Neural progenitor cell (in vitro differentiated cells): ENCODE data around the gene TADA1. TPM values are rescaled to one million over a fixed set of nuclear protein-coding genes. Genes with fewer than 3 reads are reported as not detected.
"Not testable (repeated sequence)": the region's sequence is repeated elsewhere in the genome, so short reads cannot be mapped to it uniquely, and the experiment has no call there.

Experiments
- DNase-seq: peaks from one replicate; pipeline ENCODE4 v3.0.0-alpha.2; 2016; ENCODE audit warnings: low spot score
- H2AFZ ChIP-seq: fragments of 200-600 bp; sonication (generic); replicated peaks from 2 replicates; pipeline ENCODE4 v1.6.1; 2016; ENCODE audit warnings: antibody characterized with exemption
- H3F3A ChIP-seq: fragments of 200-600 bp; sonication (generic); 2 replicates; pipeline ENCODE4 v1.6.1; 2016; ENCODE audit warnings: antibody characterized with exemption, low read depth
- H3K27ac ChIP-seq: fragments of 200-600 bp; sonication (generic); 2 replicates; pipeline ENCODE4 v1.5.1; 2016; ENCODE audit warnings: mild to moderate bottlenecking
- H3K27me3 ChIP-seq: fragments of 200-600 bp; sonication (generic); 2 replicates; pipeline ENCODE4 v1.6.1; 2016; ENCODE audit warnings: mild to moderate bottlenecking, moderate library complexity
- H3K36me3 ChIP-seq: fragments of 200-600 bp; sonication (generic); 2 replicates; pipeline ENCODE4 v1.5.1; 2016
- H3K4me1 ChIP-seq: fragments of 200-600 bp; sonication (generic); 2 replicates; pipeline ENCODE4 v1.6.1; 2016; ENCODE audit warnings: mixed run types
- H3K4me2 ChIP-seq: fragments of 200-600 bp; sonication (generic); 2 replicates; pipeline ENCODE4 v1.6.1; 2016
- H3K4me3 ChIP-seq: fragments of 200-600 bp; sonication (generic); 2 replicates; pipeline ENCODE4 v1.5.1; 2016
- H3K79me2 ChIP-seq: fragments of 200-600 bp; sonication (generic); 2 replicates; pipeline ENCODE4 v1.6.1; 2016; ENCODE audit warnings: low read depth
- H3K9ac ChIP-seq: fragments of 200-600 bp; sonication (generic); 2 replicates; pipeline ENCODE4 v1.6.1; 2016
- H3K9me3 ChIP-seq: fragments of 200-600 bp; sonication (generic); 2 replicates; pipeline ENCODE4 v1.5.1; 2016; ENCODE audit warnings: low read depth
- H4K20me1 ChIP-seq: fragments of 200-600 bp; sonication (generic); 2 replicates; pipeline ENCODE4 v1.6.1; 2016; ENCODE audit warnings: low read depth
- H3K27ac Mint-ChIP-seq: 3 replicates; pipeline ENCODE4 v1.8.0; 2021; ENCODE audit warnings: mixed read lengths
- H3K27me3 Mint-ChIP-seq: 2 replicates; pipeline ENCODE4 v1.8.0; 2022; ENCODE audit warnings: low read depth, mild to moderate bottlenecking, inconsistent platforms, moderate library complexity, mixed read lengths; ENCODE audit not compliant: insufficient read depth
- H3K36me3 Mint-ChIP-seq: 3 replicates; pipeline ENCODE4 v1.8.0; 2021; ENCODE audit warnings: mixed read lengths
- H3K4me1 Mint-ChIP-seq: 3 replicates; pipeline ENCODE4 v1.8.0; 2021; ENCODE audit warnings: mixed read lengths
- H3K4me3 Mint-ChIP-seq: 3 replicates; pipeline ENCODE4 v1.8.0; 2021; ENCODE audit warnings: mild to moderate bottlenecking, moderate library complexity, mixed read lengths
- H3K9me3 Mint-ChIP-seq: 3 replicates; pipeline ENCODE4 v1.8.0; 2020; ENCODE audit warnings: mixed read lengths
- EZH2 ChIP-seq: fragments of 200-600 bp; sonication (generic); IDR thresholded peaks from 2 replicates; pipeline ENCODE4 v1.6.1; 2017; ENCODE audit warnings: antibody characterized with exemption, mild to moderate bottlenecking, moderate library complexity
- EZH2phosphoT487 ChIP-seq: fragments of 200-600 bp; sonication (generic); IDR thresholded peaks from 2 replicates; pipeline ENCODE4 v1.6.1; 2017; ENCODE audit warnings: antibody characterized with exemption
- total RNA-seq: library from RNA; depleted of rRNA; stranded (reverse); fragments of >200 nt; gene quantifications from 2 replicates; pipeline ENCODE4 v1.2.3, GENCODE V29; 2015; ENCODE audit warnings: low replicate concordance
- TF ChIP-seq, protein P1 (sequence below): fragments of 200-600 bp; sonication (generic); IDR thresholded peaks from 2 replicates; pipeline ENCODE4 v1.5.1; 2017; ENCODE audit warnings: antibody characterized with exemption, mild to moderate bottlenecking

Gene TADA1
- total RNA-seq, 1 donor from 2014 or later: 54.4 TPM

DNA sequence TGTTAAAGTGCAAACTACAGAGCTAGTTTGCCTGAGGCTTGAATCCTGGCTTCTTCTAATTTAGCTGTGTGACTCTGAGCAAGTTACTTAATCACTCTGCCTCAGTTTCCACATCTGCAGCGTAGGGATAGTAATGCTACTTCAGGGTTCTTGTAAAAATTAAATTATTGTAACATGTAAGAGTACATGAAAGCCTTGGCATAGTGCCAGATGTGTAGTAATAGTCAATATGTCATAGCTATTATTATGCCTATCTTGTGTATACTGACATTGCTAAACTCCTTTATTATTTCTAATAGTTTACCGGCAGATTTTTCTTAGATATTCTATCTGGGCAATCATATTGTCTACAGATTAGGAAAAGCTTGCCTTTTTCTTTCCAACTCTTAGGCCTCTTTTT is 6.8 kb upstream of the TADA1 start:
- no peaks in the 10 kb centered on the region for H3K9me3 ChIP-seq
- H3K27ac ChIP-seq: no peak overlapping the region
- peaks cover 10% of the 10 kb centered on the region for H3K9me3 Mint-ChIP-seq
- H3K4me1 ChIP-seq: no peaks in the 10 kb centered on the region
- DNase-seq: no peak
- no peak overlapping the region for H3K4me3 ChIP-seq
- no peak overlapping the region for H2AFZ ChIP-seq
- H3K79me2 ChIP-seq: no peaks in the 10 kb centered on the region
- H3K27ac Mint-ChIP-seq: no peak overlapping the region
- H3K4me3 Mint-ChIP-seq: no peak overlapping the region
- no peaks in the 10 kb centered on the region for H3K36me3 ChIP-seq
- no peaks in the 10 kb centered on the region for H4K20me1 ChIP-seq
- H3K36me3 Mint-ChIP-seq: no peaks in the 10 kb centered on the region
- no peak overlapping the region for H3K4me2 ChIP-seq
- TF ChIP-seq EZH2phosphoT487 (no peak), EZH2 (no peak)
- TF ChIP-seq, protein P1, sequence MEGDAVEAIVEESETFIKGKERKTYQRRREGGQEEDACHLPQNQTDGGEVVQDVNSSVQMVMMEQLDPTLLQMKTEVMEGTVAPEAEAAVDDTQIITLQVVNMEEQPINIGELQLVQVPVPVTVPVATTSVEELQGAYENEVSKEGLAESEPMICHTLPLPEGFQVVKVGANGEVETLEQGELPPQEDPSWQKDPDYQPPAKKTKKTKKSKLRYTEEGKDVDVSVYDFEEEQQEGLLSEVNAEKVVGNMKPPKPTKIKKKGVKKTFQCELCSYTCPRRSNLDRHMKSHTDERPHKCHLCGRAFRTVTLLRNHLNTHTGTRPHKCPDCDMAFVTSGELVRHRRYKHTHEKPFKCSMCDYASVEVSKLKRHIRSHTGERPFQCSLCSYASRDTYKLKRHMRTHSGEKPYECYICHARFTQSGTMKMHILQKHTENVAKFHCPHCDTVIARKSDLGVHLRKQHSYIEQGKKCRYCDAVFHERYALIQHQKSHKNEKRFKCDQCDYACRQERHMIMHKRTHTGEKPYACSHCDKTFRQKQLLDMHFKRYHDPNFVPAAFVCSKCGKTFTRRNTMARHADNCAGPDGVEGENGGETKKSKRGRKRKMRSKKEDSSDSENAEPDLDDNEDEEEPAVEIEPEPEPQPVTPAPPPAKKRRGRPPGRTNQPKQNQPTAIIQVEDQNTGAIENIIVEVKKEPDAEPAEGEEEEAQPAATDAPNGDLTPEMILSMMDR: no peak
- H3K27me3 Mint-ChIP-seq: peaks cover 11% of the 10 kb centered on the region
- H3K4me1 Mint-ChIP-seq: peaks cover 35% of the 10 kb centered on the region
- H3K9ac ChIP-seq: no peak overlapping the region
- no peaks in the 10 kb centered on the region for H3F3A ChIP-seq
- H3K27me3 ChIP-seq: peaks cover 41% of the 10 kb centered on the region

DNA sequence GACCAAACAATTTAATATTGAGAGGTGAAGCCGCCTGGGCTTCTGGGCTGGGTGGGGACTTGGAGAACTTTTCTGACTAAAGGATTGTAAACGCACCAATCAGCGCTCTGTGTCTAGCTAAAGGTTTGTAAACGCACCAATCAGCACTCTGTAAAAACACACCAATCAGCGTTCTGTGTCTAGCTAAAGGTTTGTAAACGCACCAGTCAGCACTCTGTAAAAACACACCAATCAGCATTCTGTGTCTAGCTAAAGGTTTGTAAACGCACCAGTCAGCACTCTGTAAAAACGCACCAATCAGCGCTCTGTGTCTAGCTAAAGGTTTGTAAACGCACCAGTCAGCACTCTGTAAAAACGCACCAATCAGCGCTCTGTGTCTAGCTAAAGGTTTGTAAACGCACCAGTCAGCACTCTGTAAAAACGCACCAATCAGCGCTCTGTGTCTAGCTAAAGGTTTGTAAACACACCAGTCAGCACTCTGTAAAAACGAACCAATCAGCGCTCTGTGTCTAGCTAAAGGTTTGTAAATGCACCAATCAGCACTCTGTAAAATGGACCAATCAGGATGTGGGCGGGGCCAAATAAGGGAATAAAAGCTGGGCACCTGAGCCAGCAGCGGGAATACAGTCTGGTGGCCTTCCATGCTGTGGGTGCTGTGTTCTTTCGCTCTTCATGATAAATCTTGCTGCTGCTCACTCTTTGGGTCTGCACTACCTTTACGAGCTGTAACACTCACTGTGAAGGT is 2.3 kb upstream of the TADA1 start:
- H3K4me1 Mint-ChIP-seq: peaks cover 26% of the 10 kb centered on the region

DNA sequence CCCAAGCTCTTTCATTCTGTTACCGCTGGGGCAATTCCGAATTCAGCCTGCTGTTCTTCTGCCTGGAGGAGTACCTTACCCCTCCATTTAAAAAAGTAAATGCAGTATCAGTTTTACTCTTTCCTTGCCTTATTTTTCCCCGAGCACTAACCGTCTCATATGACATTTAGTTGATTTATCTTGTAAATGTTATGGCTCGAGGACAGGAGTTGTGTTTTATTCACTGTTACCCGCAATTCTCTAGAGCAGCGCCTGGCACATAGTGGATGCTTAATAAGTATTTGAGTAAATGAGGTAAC is 425 bp upstream of the TADA1 start:
- Histone ChIP-seq H3K27me3 (no peaks in the 10 kb centered on the region), H3K4me2 (peak overlapping the region; percentile 79), H3F3A (no peaks in the 10 kb centered on the region), H3K36me3 (no peaks in the 10 kb centered on the region), H3K27ac (no peak overlapping the region), H3K9ac (no peak overlapping the region), H3K79me2 (peaks cover 43% of the 10 kb centered on the region), H3K9me3 (no peaks in the 10 kb centered on the region), H3K4me3 (peak overlapping the region; percentile 76), H4K20me1 (peaks cover 39% of the 10 kb centered on the region), H2AFZ (peak overlapping the region; percentile 83), H3K4me1 (peaks cover 15% of the 10 kb centered on the region)
- peak overlapping the region; percentile 98 for H3K27ac Mint-ChIP-seq
- DNase-seq: no peak
- H3K9me3 Mint-ChIP-seq: peaks cover 8% of the 10 kb centered on the region
- H3K4me1 Mint-ChIP-seq: peaks cover 35% of the 10 kb centered on the region
- peak overlapping the region; percentile 99 for H3K4me3 Mint-ChIP-seq
- TF ChIP-seq EZH2 (no peak), EZH2phosphoT487 (no peak)
- TF ChIP-seq, protein P1: peak; percentile 42
- peaks cover 19% of the 10 kb centered on the region for H3K36me3 Mint-ChIP-seq
- H3K27me3 Mint-ChIP-seq: peaks cover 6% of the 10 kb centered on the region

More for the DNA sequence above, 2.3 kb upstream of the TADA1 start:
- not testable (repeated sequence) for DNase-seq, H3F3A ChIP-seq, H3K36me3 Mint-ChIP-seq, H3K9me3 ChIP-seq, H2AFZ ChIP-seq, H3K4me2 ChIP-seq, H3K4me3 Mint-ChIP-seq, H3K27me3 Mint-ChIP-seq, H3K9ac ChIP-seq, H3K4me3 ChIP-seq, H3K9me3 Mint-ChIP-seq, H3K36me3 ChIP-seq, H3K27ac ChIP-seq
- H3K79me2 ChIP-seq: peaks cover 24% of the 10 kb centered on the region
- peak overlapping the region; percentile 35 for H3K27ac Mint-ChIP-seq
- peaks cover 22% of the 10 kb centered on the region for H4K20me1 ChIP-seq
- peaks cover 14% of the 10 kb centered on the region for H3K27me3 ChIP-seq
- peaks cover 15% of the 10 kb centered on the region for H3K4me1 ChIP-seq

DNA sequence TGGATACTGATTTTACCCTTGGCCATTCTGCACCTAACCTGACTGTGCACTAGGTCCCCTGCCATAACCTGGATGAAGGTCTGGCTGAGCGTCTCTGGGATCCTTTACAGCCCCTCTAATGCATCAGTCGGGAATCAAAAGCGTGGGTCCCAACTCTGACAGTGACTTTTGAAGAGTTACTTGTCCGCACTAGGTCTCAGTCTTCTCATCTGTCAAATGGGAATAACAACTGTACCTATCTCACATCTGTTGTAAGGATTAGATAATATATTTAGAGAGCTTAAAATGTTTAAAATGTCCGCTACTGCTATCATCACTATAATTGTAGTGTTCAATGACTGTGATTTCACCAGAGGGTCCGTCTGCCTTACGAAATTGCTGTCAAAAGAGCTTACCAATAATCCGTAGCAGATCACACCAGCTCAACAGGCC is 746 bp downstream of the TADA1 start:
- peak; percentile 15 for DNase-seq
- TF ChIP-seq, protein P1: no peak
- no peak for TF ChIP-seq EZH2phosphoT487
- no peak for TF ChIP-seq EZH2
- H3K27ac Mint-ChIP-seq: peak overlapping the region; percentile 57
- Histone ChIP-seq H3K4me2 (peak overlapping the region; percentile 80), H3K9me3 (no peaks in the 10 kb centered on the region), H2AFZ (peak overlapping the region; percentile 63), H3K27ac (no peak overlapping the region), H3K36me3 (no peaks in the 10 kb centered on the region), H3K9ac (peak overlapping the region; percentile 63), H3K27me3 (no peaks in the 10 kb centered on the region), H3K79me2 (peaks cover 55% of the 10 kb centered on the region), H4K20me1 (peaks cover 51% of the 10 kb centered on the region), H3F3A (no peaks in the 10 kb centered on the region), H3K4me1 (peaks cover 19% of the 10 kb centered on the region), H3K4me3 (peak overlapping the region; percentile 76)
- H3K9me3 Mint-ChIP-seq: peaks cover 8% of the 10 kb centered on the region
- H3K36me3 Mint-ChIP-seq: peaks cover 19% of the 10 kb centered on the region
- peaks cover 41% of the 10 kb centered on the region for H3K4me1 Mint-ChIP-seq
- peak overlapping the region; percentile 92 for H3K4me3 Mint-ChIP-seq
- peaks cover 6% of the 10 kb centered on the region for H3K27me3 Mint-ChIP-seq
